ENCODE measurements around the gene UBQLN4.
"Not testable (repeated sequence)": the region's sequence is repeated elsewhere in the genome, so short reads cannot be mapped to it uniquely, and the experiment has no call there.

The UBQLN4 gene

DNA sequence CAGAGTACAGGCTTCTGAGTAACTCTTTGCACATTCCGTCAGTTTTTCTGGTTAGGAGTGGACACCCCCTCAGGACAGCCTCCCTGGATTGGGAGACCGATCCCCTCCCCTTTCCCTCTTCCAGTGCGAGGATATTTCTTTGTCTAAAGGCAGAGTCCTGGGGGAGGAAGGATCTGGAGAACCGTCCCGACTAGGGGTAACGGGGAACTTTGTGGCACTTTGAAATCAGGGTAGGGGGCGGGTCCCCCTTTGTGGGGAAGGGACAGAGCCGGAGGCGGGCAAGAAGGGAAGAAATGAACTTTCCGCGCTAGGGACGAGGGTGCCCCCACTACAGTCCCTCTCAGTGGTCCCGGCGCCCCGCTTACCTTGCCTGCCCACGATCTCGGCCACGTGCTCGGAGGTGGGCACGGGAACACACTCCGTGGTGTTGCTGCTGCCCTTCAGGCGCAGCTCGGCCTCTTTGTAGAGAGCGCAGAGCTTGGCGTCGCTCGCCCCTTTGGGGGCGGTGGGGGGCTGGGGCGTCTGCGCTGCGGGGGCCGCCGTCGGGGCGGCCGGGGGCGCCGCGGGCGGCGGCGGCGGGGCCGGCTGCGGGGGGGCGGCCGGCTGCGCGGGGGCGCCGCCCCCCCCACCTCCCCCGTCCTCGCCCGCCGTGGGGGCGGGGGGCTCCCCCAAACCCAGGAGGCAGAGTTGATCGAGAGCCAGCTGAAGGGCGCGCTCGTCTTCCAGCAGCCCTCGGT, 27.8 kb upstream of the UBQLN4 start:
- no peak for DNase-seq (ENCODE audit: low spot score)

DNA sequence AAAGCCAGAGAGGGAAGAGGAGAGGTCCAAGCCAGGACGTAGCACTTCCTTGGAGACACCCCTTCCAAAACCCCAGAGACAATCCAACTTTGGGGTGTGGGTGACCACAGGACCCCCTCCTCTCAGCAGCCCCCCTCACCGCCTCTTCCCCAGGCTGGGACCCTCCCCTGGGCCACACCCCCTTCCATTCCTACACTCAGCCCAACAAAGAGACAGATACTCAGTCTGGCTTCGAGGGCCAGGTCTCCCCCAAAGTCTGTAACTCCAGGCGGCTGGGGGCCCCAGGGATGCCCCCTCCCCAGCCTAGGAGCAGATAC, 27.2 kb upstream of the UBQLN4 start:
- DNase-seq (ENCODE audit: low spot score) = no peak

DNA sequence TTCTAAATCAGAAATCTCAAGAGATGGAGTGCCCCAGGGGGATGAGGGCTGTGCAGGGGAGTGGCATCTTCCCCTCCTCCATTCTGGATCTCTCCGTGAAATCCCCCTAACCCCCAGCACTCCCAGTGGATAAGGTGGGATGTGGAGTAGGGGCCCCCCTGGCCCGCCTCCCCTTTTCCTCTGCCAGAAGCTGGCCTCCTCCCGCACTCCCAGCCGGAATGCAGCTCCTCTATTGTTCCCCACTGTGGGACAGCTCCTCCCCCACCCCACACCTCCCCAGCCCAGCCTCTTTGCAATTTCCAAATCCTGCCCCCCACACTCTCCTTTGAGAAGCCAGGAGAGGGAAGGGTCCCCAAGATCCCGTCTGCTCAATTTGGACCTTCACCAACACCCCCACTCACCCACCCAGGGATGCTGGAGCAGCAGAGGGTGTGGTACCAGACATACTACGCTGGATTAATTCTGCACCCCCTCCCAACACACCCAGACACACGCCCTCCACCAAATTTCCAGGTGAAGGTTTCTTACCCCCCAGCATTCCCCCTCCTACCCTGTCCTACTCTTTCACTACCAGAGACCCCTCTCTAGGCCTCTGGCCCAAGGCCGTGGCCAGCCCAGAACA, 26.8 kb upstream of the UBQLN4 start:
- no peak for DNase-seq (ENCODE audit: low spot score)

DNA sequence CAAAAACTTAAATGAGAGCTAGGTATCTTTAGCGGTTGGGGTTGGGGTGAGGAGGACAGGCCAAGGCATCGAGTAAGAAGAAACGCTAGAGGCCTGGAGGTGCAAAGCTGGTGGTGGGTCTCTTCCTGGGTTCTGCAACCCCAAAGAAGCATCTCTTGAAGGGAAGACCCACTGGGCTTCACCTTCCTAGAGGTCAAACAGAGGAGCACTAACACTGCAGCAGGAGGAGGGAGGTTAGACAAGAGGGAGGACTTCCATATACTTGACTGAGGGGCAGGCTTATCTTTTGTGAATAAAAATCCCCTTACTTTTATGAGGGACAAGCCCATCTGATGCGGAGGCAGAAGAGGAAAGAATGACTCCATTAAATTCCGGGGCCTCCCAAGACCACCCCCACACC, 26.2 kb upstream of the UBQLN4 start:
- no peak for DNase-seq (ENCODE audit: low spot score)

DNA sequence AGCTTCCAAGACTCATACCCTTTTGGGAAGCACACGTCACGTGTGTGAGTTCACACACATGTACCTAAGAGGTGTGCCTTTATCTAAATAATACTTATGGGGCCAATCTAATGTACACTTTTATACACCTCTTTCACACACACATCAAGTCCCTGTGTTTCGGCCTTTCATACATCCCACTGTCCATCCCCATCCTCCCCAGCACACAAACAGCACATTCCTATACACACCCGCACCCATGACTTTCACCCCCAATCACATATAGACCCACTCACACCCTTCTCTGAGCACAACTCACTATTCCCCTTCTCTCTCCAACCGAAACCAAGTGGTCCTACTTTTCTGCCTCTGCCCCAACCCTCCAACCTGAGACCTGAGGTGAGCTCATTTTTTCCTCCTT, 25.1 kb upstream of the UBQLN4 start:
- no peak for DNase-seq (ENCODE audit: low spot score)

DNA sequence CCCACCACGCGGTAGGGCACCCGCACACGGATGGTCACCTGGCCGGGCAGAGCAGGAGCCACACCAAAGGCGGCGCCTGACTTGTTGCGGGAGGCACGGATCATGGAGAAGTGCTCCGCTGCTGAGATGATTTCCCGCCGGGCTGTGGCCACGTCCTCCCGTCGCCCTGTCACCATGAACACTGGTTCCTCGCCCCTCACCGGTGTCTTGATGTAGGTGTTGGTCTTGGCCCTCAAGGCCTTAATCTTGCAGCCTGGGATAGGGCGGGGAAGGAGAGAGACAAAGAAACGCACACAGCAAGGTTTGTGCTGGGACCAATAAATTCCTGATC, 23.8 kb upstream of the UBQLN4 start:
- no peak for DNase-seq (ENCODE audit: low spot score)

DNA sequence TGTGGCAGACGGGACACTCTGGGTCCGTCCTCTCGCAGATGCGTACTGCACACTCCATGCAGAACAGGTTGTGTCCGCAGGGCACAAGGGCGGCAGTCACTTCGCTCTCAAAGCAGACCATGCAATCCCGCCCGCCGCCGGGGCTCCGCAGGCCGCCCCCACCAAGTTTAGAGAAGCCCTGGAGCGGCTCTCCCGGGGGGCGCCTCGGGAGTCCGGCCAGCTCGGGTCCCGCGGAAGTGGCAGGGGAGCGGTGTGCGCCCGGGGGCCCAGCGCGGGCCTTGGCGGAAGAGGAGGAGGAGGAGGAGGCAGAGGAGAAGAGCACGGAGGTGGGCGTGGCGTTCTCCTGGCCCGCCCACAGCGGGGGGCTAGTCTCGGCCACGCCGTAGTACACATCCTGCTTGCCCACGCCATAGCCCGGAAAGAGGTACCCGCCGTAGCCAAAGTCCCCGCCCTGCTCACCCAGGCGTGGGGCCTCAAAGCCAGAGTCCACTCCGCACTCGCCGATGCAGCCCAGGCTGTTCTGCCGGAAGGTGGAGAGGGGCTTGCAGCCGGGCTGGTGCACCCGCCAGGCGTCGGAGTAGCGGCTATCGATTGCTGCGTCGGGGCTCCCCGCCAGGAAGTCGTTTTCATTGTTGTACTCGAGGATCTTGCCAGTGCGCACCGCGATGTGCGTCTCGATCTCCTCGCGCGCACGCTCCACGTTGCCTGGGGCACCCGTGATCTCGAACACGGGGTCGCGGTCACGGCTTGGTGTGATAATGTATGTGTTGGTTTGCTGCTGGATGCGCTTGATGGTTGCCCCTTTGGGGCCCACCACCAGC, 23.2 kb upstream of the UBQLN4 start:
- DNase-seq (ENCODE audit: low spot score) = no peak

DNA sequence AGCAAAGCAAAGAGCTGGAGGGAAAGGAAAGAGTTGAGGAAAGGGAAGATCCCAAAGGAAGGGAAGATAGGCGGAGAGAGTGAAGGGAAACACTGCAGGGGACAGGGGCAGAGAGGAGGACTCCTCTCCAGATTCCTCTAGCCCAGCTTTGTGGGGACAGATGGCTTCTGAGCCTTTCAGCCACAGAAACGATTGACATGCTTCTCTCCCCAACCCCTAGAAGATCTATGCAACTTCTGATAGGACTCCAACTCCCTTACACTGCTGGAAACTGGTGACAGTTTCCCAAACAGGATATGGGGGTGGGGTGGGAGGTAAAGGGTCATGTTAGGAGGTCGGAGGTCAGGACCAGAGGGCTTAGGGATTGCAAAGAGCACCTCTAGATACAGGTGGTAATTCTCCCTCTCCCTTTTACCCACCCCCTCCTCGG, 22.2 kb upstream of the UBQLN4 start:
- no peak for DNase-seq (ENCODE audit: low spot score)

DNA sequence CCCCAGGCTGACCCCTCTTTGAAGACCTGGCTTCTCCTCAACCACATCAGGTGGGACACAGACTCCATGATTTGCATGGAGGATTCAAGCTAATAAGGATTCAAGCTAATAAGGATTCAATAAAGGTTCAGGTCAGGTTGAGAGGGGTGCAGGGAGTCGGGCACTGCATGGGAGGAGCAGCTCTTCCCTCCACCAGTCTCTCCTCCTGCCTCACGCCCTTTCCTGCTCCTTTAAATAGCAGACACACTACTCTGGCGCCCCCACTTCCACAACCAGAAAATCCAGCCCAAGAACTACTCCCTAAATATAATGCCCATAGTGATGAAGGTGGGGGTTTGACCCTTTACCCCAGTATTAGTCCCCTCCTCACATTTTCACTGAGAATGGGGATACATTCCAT, 21.6 kb upstream of the UBQLN4 start:
- DNase-seq (ENCODE audit: low spot score) = no peak

DNA sequence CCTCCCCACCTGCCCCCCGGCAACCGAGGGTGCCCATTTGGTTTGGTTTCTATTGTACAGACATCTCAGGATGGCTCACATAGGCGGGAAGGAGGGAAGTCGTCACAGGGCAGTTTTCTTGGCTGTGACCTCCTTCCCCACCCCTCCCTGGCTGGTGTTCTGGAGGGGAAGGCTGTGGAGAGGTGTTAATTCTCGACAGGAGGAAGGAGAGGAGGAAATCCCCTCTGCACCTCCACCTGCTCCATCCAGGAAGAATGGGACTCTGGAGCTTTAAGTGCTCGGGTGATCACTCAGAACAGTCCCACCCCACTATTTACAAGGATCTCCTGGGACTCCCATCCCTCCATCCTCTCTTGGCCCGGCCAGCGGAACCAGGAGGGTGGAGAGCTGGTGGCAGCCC, 21.1 kb upstream of the UBQLN4 start:
- no peak for DNase-seq (ENCODE audit: low spot score)

DNA sequence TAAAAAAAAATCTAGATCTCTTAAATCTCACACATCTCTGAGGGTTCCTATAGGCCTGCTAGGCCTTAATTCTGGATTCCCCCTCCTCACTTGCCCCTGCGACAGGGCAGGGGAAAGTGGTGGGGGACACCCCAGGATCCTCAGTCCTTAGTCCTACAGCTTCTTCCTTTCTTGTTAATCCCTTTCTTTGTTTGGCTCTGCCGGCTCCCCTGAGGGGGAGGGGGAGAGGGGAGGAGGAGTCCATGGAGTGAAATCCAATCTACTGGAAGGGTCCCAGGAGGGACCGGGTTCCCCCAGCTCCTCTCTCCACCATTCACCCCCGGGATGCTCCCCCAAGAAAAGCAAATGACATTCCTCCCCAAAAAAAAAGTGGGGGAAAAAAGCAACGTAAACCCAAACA, 20.1 kb upstream of the UBQLN4 start:
- no peak for DNase-seq (ENCODE audit: low spot score)

DNA sequence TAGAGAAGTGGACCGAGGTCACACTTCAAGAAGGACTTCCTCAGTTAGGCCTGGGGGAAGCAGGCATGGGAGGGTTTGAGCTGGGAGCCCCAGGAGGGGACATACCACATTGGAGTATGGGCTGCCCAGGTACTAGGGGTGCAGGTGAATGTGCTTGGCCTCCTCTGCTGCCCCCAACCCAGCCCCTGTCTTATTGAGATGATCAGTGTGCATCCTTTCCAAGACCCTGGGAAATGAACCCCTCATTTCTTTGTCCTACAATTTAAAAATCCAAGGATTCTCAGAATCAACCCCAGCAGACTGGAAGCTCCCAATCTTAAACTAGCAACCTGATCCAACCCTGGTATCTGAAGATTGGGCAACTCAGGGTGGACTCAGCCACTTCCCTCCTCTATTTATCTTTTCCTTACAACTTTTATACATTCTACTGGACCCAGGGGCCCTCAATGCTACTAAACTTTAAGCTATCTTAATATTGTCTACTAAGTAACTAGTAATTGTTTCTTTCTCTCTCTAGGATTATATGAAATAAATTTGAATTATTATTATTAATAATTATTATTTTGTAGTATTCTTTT, 19.6 kb upstream of the UBQLN4 start:
- DNase-seq (ENCODE audit: low spot score) = no peak

DNA sequence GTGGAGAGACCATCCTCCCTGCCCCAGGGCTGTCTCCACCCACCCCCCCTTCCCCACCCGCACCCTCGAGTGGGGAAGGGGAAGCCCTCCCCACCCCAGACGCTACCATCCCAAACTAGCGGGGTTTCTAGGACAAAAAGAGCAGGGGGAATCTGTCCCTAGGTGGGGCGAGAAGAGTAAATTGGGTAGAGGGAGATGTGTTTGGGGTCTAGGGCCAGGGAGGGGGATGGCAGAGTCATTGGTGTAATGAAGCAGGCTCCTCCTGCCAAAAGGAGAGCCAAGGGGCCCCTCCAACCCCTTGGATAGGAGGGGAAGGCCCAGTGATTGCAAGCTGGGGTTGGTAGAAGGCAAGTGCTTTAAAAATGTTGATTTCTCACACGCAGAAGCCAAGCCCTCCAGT, 18.7 kb upstream of the UBQLN4 start:
- DNase-seq (ENCODE audit: low spot score) = no peak

DNA sequence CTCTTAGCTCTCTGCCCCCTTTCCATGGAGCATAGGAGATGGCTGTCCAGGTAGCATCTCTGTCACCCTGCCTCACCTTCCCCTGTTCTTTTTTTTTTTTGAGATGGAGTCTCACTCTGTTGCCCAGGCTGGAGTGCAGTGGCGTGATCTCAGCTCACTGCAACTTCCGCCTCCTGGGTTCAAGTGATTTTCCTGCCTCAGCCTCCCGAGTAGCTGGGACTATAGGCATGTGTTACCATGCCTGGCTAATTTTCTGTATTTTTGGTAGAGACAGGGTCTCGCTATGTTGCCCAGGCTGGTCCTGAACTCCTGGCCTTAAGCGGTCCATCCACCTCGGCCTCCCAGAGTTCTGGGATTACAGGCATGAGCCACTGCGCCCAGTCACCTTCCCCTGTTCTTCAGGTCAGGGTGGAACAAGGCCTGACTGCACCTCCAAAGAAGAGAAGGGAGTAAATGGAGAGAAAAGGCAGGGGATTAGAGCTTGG, 17.8 kb upstream of the UBQLN4 start:
- not testable (repeated sequence) for DNase-seq (ENCODE audit: low spot score)

DNA sequence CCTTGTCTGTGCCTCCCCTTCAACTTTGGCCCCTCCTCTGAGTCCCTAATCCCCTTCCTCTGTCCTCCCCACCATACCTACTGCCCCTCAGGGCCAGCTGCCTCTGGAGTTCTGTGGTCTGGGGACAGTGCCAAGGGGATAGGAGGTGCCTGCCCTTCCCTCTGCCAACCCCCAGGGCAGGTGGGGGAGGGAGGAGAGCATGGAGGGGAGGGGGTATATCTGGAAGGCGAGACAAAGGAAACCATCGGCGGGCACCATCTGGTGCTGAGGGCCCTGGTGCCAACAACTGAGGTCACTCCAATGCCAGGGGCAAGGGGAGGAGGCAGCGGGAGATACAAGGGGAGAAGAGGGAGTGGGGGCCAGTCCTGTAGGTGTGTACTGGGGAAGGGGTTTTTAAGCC, 16.9 kb upstream of the UBQLN4 start:
- no peak for DNase-seq (ENCODE audit: low spot score)

DNA sequence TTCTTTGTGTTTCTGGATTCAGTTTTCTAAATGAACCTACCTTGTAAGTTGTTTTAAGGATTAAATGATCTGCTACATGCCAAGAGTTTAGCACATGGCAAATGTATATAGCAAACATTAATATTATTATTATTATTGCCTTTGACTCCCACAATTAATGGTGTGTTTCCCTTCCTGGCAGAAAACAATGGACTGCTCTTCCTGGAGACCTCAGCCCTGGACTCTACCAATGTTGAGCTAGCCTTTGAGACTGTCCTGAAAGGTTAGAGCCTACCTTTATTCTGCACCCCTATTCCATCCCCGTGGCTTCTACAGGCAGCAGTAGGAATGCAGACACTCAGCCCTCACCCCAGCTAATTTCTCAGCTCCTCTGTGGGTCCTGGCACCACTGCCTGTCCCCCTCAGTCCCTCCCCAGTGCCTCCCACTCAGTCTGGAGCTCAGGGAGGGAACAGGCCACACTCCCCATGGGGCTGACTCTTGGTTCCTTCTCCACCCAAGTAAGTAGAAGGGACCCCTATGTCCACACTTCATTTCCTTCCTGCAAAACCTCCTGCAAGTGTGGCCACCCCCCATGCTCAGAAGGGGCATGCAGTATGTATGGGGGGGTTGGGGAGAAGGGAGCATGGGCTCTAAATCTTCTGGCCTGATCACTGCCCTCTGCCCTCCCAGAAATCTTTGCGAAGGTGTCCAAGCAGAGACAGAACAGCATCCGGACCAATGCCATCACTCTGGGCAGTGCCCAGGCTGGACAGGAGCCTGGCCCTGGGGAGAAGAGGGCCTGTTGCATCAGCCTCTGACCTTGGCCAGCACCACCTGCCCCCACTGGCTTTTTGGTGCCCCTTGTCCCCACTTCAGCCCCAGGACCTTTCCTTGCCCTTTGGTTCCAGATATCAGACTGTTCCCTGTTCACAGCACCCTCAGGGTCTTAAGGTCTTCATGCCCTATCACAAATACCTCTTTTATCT, 16.2 kb upstream of the UBQLN4 start:
- DNase-seq (ENCODE audit: low spot score) = no peak

DNA sequence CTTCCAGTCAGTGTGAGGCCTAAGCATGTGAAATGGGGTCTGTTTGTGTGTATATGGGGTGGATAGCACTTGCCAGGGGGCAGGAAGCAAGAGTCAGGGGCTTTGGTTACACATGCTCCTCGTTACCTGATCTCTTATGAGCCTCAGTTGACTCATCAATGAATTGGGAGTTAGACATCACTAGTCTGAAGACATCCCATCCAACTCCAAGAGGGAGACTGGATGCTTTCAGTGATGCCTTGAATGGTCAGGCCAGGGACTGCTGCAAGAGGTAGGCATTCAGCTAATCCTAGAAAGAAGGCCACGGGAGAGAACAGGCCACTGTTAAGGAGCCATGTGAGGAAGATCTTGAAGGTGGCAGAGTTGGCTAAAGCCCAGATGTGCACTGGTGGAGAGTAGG, 13.7 kb upstream of the UBQLN4 start:
- no peak for DNase-seq (ENCODE audit: low spot score)

DNA sequence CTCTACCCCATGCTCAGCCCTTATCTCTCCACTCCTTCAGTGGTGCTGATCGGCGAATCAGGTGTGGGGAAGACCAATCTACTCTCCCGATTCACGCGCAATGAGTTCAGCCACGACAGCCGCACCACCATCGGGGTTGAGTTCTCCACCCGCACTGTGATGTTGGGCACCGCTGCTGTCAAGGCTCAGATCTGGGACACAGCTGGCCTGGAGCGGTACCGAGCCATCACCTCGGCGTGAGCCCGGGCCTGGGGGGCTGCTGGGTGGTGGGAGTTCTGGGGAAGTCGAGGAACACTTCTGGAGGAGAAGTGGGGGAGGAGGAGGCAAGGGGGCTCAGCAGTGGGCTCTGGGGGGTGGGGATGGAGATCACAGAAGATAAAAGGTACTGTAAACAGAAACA, 12.3 kb upstream of the UBQLN4 start:
- DNase-seq (ENCODE audit: low spot score) = no peak

DNA sequence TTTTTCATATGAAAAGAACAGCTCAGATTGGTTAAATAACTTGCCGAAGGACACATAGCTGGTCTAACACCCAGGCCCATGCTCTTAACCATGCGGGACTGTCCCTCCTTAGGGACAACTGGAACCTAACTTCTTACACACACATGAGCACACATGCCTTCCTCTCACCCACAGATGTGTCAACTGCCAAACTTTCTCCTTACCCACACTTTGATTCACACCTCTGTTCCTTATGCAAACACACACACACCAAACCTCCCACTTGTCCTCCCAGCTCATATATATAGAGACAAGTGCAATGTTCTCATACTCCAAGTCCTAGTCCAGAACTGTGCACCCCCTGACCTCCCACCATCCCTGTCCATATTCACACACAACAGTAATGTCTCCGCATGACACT, 11.6 kb upstream of the UBQLN4 start:
- no peak for DNase-seq (ENCODE audit: low spot score)

DNA sequence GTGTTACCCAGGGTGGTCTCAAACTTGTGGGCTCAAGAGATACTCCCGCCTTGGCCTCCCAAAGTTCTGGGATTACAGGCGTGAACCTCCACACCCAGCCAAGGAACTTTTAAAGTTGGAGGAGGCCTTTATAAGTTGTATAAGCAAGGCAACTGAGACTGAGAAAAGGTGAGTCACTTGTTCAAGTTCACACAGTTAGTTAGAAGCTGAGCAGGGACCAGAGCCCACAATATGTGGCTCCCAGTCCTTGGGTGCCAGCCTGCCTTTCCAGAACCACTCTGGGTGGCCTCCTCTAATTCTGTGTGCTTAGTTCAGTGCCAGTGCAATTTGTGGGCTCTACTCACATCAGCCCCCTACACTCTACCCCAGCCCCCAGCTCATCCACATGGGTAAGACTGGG, 11.0 kb upstream of the UBQLN4 start:
- no peak for DNase-seq (ENCODE audit: low spot score)

DNA sequence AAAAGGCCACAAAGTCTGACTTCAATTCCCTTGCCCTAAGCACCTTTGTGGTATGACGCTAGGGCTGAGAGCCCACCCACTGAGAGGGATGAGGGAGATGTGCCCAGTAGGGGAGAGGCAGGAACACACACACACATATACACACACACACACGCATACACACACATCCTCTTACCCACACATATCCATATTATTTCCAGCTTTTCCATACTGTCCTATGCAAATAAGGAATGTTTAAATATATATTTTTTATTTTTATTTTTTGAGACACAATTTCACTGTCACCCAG, 10.3 kb upstream of the UBQLN4 start:
- DNase-seq (ENCODE audit: low spot score) = no peak

DNA sequence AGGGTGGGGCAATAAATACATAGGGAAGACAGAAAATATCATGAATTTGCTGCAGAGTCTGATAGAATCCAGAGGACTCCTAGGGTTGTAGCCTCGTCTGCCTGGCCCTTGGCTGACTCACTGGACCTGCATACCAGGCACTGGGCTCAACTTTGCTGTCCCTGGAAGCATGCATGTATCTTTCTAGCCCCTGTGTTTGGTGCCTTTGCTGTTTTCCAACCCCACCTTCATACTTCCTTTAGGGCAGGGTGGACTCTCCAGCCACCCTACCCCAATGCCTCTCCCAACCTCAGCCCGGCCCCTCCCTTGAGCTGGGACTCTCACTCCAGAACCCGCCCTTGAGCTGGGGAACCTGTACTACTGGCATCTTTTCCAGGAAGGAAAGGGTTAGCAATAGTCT, 8.6 kb upstream of the UBQLN4 start:
- no peak for DNase-seq (ENCODE audit: low spot score)

Measured in hepatic stellate cell (primary cell).